Chondrocyte (in vitro differentiated cells): Measurements from ENCODE around the gene SKAP1. TPM values are rescaled to one million over a fixed set of nuclear protein-coding genes. Genes with fewer than 3 reads are reported as not detected.

ENCODE experiments used
- DNase-seq: peaks from one replicate; pipeline ENCODE4 v3.0.0; 2021; ENCODE audit warnings: mixed read lengths, low spot score
- H3K27ac Mint-ChIP-seq: one replicate; pipeline ENCODE4 v1.8.0; 2021; ENCODE audit warnings: mild to moderate bottlenecking, moderate library complexity, mixed read lengths; ENCODE audit not compliant: unreplicated experiment
- H3K27me3 Mint-ChIP-seq: 2 replicates; pipeline ENCODE4 v1.8.0; 2021; ENCODE audit warnings: low read depth, mixed read lengths
- H3K36me3 Mint-ChIP-seq: 2 replicates; pipeline ENCODE4 v1.8.0; 2021; ENCODE audit warnings: low read depth, mixed read lengths
- H3K4me1 Mint-ChIP-seq: 2 replicates; pipeline ENCODE4 v1.8.0; 2021; ENCODE audit warnings: low read depth, mild to moderate bottlenecking, mixed read lengths
- H3K4me3 Mint-ChIP-seq: one replicate; pipeline ENCODE4 v1.8.0; 2021; ENCODE audit warnings: mild to moderate bottlenecking, moderate library complexity, mixed read lengths; ENCODE audit not compliant: unreplicated experiment
- H3K9me3 Mint-ChIP-seq: 2 replicates; pipeline ENCODE4 v1.8.0; 2021; ENCODE audit warnings: low read depth, mixed read lengths
- total RNA-seq: library from RNA; stranded (reverse); gene quantifications from 3 replicates; pipeline ENCODE4 v1.2.1, GENCODE V29; 2021
- TF ChIP-seq, protein P1 (sequence below): fragments of 200-600 bp; sonication (generic); IDR thresholded peaks from 2 replicates; pipeline ENCODE4 v1.5.0; 2021; ENCODE audit warnings: antibody characterized with exemption, mild to moderate bottlenecking, moderate library complexity

Gene SKAP1
- total RNA-seq, 1 donor from 2014 or later: not detected

DNA sequence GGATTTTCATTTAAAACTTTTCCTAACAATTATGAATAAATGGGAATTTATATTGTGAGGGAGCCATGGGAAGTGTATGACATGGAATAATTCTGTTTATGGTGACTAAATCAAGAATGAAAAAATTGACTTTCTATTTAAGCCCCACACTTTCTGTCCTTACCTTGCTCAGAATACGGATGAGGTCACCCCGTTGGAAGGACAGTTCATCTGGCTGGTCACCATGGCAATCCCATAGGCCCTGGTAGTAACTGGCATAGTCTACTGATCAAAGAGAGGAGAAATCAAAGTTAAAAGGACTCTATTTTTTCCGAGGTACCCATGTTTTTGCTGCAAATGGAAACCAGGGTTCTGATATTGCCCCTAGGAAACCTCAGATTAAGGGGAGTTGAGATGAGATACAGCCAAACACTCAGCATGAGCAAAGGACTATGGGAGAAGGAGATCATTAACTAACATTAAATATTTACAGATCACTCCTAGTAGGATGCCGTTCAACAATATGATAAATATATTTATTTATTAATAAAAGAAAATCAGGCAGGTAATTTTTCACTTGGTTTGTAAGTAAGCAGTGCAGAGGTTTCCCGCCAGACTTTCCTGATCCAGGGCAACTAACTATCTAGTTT, 267.6 kb downstream of the SKAP1 start:
- no peak for DNase-seq
- Mint-ChIP-seq H3K27ac (no peak overlapping the region), H3K4me1 (peaks cover 2% of the 10 kb centered on the region), H3K4me3 (no peak overlapping the region), H3K36me3 (no peaks in the 10 kb centered on the region), H3K27me3 (peaks cover 25% of the 10 kb centered on the region), H3K9me3 (no peaks in the 10 kb centered on the region)
- TF ChIP-seq, protein P1, sequence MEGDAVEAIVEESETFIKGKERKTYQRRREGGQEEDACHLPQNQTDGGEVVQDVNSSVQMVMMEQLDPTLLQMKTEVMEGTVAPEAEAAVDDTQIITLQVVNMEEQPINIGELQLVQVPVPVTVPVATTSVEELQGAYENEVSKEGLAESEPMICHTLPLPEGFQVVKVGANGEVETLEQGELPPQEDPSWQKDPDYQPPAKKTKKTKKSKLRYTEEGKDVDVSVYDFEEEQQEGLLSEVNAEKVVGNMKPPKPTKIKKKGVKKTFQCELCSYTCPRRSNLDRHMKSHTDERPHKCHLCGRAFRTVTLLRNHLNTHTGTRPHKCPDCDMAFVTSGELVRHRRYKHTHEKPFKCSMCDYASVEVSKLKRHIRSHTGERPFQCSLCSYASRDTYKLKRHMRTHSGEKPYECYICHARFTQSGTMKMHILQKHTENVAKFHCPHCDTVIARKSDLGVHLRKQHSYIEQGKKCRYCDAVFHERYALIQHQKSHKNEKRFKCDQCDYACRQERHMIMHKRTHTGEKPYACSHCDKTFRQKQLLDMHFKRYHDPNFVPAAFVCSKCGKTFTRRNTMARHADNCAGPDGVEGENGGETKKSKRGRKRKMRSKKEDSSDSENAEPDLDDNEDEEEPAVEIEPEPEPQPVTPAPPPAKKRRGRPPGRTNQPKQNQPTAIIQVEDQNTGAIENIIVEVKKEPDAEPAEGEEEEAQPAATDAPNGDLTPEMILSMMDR: no peak

DNA sequence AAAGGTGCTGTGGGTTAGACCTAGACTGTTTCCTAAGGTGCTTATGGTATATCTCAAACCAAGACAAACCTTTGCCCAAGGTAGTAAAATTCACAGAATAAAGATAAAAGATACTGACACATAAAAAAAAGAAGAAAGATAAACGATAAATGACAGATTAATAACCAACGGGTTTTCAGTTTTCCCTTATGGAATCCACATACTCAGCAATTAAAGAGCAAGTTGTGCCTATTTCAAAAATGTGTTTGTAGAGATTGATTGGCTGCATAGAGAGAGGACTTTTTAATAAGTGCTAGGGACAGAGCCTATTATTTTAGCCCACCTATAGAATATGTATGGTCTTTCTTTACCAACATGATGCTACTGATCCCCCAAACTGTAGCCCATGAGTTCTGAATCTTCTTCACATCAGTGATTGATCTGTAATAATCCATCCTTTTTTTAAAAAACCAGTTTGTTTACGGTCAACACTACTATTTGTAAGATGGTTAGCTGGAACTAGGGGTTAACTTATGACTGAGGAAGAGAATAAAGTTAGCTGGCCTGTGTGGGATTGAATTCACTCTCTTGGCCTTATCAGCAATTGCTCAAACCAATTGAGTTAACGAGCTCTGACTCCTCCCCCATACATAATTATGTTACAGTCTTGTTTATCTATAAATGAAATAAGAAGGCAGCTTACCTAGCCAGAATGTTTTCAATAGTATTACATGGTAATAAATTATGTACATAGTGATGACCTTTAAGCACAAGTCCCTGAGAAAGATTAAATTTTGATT, 268.7 kb downstream of the SKAP1 start:
- Mint-ChIP-seq H3K27me3 (peaks cover 20% of the 10 kb centered on the region), H3K36me3 (no peaks in the 10 kb centered on the region), H3K9me3 (no peaks in the 10 kb centered on the region), H3K4me3 (no peak overlapping the region), H3K4me1 (peaks cover 2% of the 10 kb centered on the region), H3K27ac (no peak overlapping the region)
- DNase-seq: no peak
- TF ChIP-seq, protein P1: no peak

DNA sequence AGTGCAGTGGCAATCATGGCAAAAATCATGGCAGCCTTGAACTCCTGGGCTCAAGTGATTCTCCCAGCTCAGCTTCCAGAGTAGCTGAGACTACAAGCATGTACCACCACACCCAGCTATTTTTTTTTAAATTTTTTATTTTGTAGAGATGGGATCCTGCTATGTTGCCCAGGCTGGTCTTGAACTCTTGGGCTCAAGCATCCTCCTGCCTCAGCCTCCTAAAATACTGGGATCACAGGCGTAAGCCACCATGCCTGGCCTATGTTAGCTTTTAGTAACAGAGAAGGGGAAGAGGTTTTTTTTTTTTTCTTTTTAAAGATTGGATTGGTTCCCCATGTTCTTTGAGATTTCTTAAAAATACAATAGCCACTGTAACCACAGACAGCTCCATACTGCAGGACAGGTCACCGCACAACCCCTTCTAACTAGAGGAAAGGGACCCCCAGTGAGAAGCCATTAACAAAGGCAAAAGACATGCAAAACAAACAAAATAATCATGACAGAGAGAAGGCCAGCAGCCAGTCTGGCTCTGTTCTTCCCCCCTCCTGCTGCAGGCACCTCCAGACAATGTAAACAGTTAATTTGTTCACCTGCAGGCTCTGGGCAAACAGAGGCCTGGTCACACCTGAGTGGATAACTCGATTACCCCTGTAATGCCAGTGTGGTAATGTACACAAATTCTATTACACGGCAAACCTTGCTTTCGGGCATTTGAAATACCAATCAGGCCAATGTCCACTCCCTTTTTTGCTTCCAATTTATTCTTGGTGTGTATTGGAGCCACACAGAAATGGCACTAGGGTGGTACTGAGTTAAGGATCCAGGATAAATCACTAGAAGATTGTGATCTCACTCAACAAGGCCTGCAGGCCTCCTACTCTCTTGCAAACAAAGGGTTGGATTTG, 269.6 kb downstream of the SKAP1 start:
- Mint-ChIP-seq H3K27ac (no peak overlapping the region), H3K36me3 (no peaks in the 10 kb centered on the region), H3K9me3 (no peaks in the 10 kb centered on the region), H3K27me3 (peaks cover 17% of the 10 kb centered on the region), H3K4me1 (peaks cover 2% of the 10 kb centered on the region), H3K4me3 (no peak overlapping the region)
- TF ChIP-seq, protein P1: no peak
- DNase-seq: no peak

DNA sequence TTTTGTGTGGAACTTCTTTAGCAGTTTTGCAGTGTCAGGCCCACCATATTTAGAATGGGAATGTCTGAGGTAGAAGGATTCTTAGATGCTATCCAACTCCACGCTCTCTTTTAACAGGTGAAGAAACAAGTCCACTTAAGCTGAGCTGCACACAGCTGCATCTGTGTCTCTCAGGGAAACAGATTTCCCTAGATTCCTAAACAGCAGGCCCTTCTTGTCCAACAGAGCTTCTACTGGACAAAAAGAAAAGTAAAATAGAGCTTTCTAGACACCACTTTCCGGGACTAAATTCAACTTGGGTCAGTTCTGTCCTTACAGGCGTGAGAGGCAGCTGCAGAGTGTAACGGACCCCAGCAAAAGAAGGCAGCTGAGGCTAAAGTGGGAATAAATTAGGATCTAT, 270.8 kb downstream of the SKAP1 start:
- H3K36me3 Mint-ChIP-seq: no peaks in the 10 kb centered on the region
- peaks cover 2% of the 10 kb centered on the region for H3K4me1 Mint-ChIP-seq
- TF ChIP-seq, protein P1: no peak
- H3K4me3 Mint-ChIP-seq: no peak overlapping the region
- peaks cover 14% of the 10 kb centered on the region for H3K27me3 Mint-ChIP-seq
- no peaks in the 10 kb centered on the region for H3K9me3 Mint-ChIP-seq
- no peak for DNase-seq
- H3K27ac Mint-ChIP-seq: no peak overlapping the region
